SU-DHL-6 (cell line): ENCODE measurements around the gene IVD.

Experiments used
- EZH2phosphoT487 ChIP-seq: fragments of 200-600 bp; sonication (generic), shearing (Covaris generic); conservative IDR thresholded peaks from 2 replicates; pipeline ENCODE4 v1.6.1; 2018; ENCODE audit warnings: mild to moderate bottlenecking, antibody characterized with exemption, low read length, moderate library complexity, mixed read lengths
- TF ChIP-seq, protein P1 (sequence below): fragments of 200-600 bp; sonication (generic); IDR thresholded peaks from one replicate; pipeline ENCODE4 v1.5.1; 2017; ENCODE audit warnings: antibody characterized with exemption, mild to moderate bottlenecking, low read length, moderate library complexity; ENCODE audit not compliant: insufficient read depth, poor library complexity, severe bottlenecking

DNA sequence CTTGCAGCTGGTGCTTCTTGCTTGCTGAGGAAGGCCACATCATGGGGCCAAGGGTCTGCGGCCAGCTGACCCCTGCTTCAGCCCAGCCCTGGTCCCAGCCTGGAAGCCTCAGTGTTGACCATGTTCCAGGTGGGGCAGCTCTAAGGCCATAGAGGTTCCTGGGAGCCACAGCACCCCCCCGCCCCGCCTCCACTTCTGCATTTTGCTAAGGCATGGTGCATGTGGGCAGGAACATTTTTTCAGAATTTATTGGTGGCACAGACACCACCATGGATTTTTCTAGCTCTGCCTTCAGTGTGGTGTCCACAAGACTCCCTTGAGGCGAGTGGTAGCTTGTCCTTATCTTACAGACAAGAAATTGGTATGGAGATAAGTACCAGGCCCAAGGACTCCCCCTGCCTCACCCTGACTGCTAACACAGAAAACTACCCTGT is 63.3 kb downstream of the IVD start:
- TF ChIP-seq, protein P1, sequence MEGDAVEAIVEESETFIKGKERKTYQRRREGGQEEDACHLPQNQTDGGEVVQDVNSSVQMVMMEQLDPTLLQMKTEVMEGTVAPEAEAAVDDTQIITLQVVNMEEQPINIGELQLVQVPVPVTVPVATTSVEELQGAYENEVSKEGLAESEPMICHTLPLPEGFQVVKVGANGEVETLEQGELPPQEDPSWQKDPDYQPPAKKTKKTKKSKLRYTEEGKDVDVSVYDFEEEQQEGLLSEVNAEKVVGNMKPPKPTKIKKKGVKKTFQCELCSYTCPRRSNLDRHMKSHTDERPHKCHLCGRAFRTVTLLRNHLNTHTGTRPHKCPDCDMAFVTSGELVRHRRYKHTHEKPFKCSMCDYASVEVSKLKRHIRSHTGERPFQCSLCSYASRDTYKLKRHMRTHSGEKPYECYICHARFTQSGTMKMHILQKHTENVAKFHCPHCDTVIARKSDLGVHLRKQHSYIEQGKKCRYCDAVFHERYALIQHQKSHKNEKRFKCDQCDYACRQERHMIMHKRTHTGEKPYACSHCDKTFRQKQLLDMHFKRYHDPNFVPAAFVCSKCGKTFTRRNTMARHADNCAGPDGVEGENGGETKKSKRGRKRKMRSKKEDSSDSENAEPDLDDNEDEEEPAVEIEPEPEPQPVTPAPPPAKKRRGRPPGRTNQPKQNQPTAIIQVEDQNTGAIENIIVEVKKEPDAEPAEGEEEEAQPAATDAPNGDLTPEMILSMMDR: no peak
- TF ChIP-seq EZH2phosphoT487: no peak
